Liver (tissue), 9 donors: Measurements from ENCODE around the gene IDH3B. TPM values are rescaled to one million over a fixed set of nuclear protein-coding genes. Genes with fewer than 3 reads are reported as not detected.

Experiments used
- DNase-seq: peaks from one replicate; pipeline ENCODE4 v3.0.0-alpha.2; 2017; ENCODE audit warnings: low spot score
- H3K27ac ChIP-seq, 2 donors: one replicate each; pipeline ENCODE4 v1.7.0; 2013; ENCODE audit warnings: inconsistent platforms in 2 of 2, low read length in 2 of 2, control low read depth in 1 of 2, low read depth in 1 of 2, mild to moderate bottlenecking in 1 of 2
- H3K27me3 ChIP-seq, 4 donors: one replicate each; pipeline versions ENCODE4 v1.6.1 to v1.7.0; 2013; ENCODE audit warnings: low read length in 3 of 4, inconsistent platforms in 1 of 4, mild to moderate bottlenecking in 1 of 4, moderate library complexity in 1 of 4; ENCODE audit not compliant: control insufficient read depth in 4 of 4, insufficient read depth in 4 of 4
- H3K36me3 ChIP-seq, 4 donors: one replicate each; pipeline versions ENCODE4 v1.6.1 to v1.7.0; 2013; ENCODE audit warnings: low read length in 3 of 4, mild to moderate bottlenecking in 3 of 4, low read depth in 1 of 4, moderate library complexity in 1 of 4; ENCODE audit not compliant: control insufficient read depth in 4 of 4, insufficient read depth in 3 of 4
- H3K4me1 ChIP-seq, 4 donors: one replicate each; pipeline versions ENCODE4 v1.6.1 to v1.7.0; 2013; ENCODE audit warnings: low read length in 3 of 4, mild to moderate bottlenecking in 3 of 4, moderate library complexity in 1 of 4; ENCODE audit not compliant: control insufficient read depth in 4 of 4, insufficient read depth in 4 of 4
- H3K4me3 ChIP-seq, 3 donors: one replicate each; pipeline versions ENCODE4 v1.6.1 to v1.7.0; 2013; ENCODE audit warnings: low read length in 3 of 3, control low read depth in 1 of 3, low read depth in 1 of 3, mild to moderate bottlenecking in 1 of 3
- H3K9ac ChIP-seq, 2 donors: one replicate each; pipeline ENCODE4 v1.7.0; 2013; ENCODE audit warnings: low read length in 2 of 2, mild to moderate bottlenecking in 2 of 2, moderate library complexity in 2 of 2, control low read depth in 1 of 2, low read depth in 1 of 2
- H3K9me3 ChIP-seq, 4 donors: one replicate each; pipeline versions ENCODE4 v1.6.1 to v1.7.0; 2013; ENCODE audit warnings: low read length in 3 of 4; ENCODE audit not compliant: control insufficient read depth in 4 of 4
- ATF3 ChIP-seq: IDR thresholded peaks from 2 replicates; pipeline ENCODE4 v1.6.1; 2016; ENCODE audit warnings: antibody characterized with exemption
- CTCF ChIP-seq: fragments of 150-350 bp; IDR thresholded peaks from 2 replicates; pipeline ENCODE4 v1.5.1; 2017; ENCODE audit warnings: improper control_type of control experiment, low read depth, low read length; ENCODE audit not compliant: missing input control
- EGR1 ChIP-seq, 2 donors: IDR thresholded peaks; 2 replicates each; pipeline ENCODE4 v1.6.1; 2016 to 2018; ENCODE audit warnings: antibody characterized with exemption in 2 of 2, low read depth in 2 of 2
- FOXA1 ChIP-seq: IDR thresholded peaks from 2 replicates; pipeline ENCODE4 v1.6.1; 2016; ENCODE audit warnings: antibody characterized with exemption
- FOXA2 ChIP-seq: IDR thresholded peaks from 2 replicates; pipeline ENCODE4 v1.6.1; 2016; ENCODE audit warnings: antibody characterized with exemption
- GABPA ChIP-seq, 2 donors: IDR thresholded peaks in 1 of 2; conservative IDR thresholded peaks in 1 of 2; 2 replicates each; pipeline ENCODE4 v1.6.1; 2016; ENCODE audit warnings: antibody characterized with exemption in 2 of 2, mild to moderate bottlenecking in 1 of 2, moderate library complexity in 1 of 2
- HNF4A ChIP-seq, 2 donors: conservative IDR thresholded peaks; 2 replicates each; pipeline ENCODE4 v1.6.1; 2016; ENCODE audit warnings: antibody characterized with exemption in 2 of 2, mild to moderate bottlenecking in 2 of 2
- HNF4G ChIP-seq: IDR thresholded peaks from 2 replicates; pipeline ENCODE4 v1.6.1; 2016; ENCODE audit warnings: antibody characterized with exemption
- JUND ChIP-seq, 2 donors: IDR thresholded peaks; 2 replicates each; pipeline ENCODE4 v1.6.1; 2016; ENCODE audit warnings: antibody characterized with exemption in 2 of 2
- MAX ChIP-seq: IDR thresholded peaks from 2 replicates; pipeline ENCODE4 v1.6.1; 2016; ENCODE audit warnings: antibody characterized with exemption
- NR2F2 ChIP-seq: IDR thresholded peaks from 2 replicates; pipeline ENCODE4 v1.6.1; 2016; ENCODE audit warnings: antibody characterized with exemption
- RAD21 ChIP-seq, 2 donors: IDR thresholded peaks; 2 replicates each; pipeline ENCODE4 v1.6.1; 2016; ENCODE audit warnings: antibody characterized with exemption in 2 of 2, mild to moderate bottlenecking in 2 of 2
- REST ChIP-seq: IDR thresholded peaks from 2 replicates; pipeline ENCODE4 v1.6.1; 2016; ENCODE audit warnings: antibody characterized with exemption, mild to moderate bottlenecking
- RXRA ChIP-seq, 2 donors: IDR thresholded peaks; 2 replicates each; pipeline ENCODE4 v1.6.1; 2017 to 2018; ENCODE audit warnings: antibody characterized with exemption in 2 of 2, mild to moderate bottlenecking in 1 of 2
- SP1 ChIP-seq: IDR thresholded peaks from 2 replicates; pipeline ENCODE4 v1.6.1; 2018; ENCODE audit warnings: antibody characterized with exemption, mild to moderate bottlenecking
- TAF1 ChIP-seq: conservative IDR thresholded peaks from 2 replicates; pipeline ENCODE4 v1.6.1; 2016; ENCODE audit warnings: antibody characterized with exemption, mild to moderate bottlenecking
- YY1 ChIP-seq: IDR thresholded peaks from 2 replicates; pipeline ENCODE4 v1.6.1; 2016; ENCODE audit warnings: antibody characterized with exemption, mild to moderate bottlenecking
- WGBS: extraction: QIAGEN DNeasy Blood & Tissue Kit; methylation state at CpG from one replicate; pipeline ENCODE4 v1.1.7; 2013; 5-methylcytosine and 5-hydroxymethylcytosine counted together
- polyA plus RNA-seq, 2 donors: library from polyadenylated mRNA; stranded (reverse) in 1 of 2; unstranded in 1 of 2; fragments of 200-250 nt in 1 of 2; fragments of >200 nt in 1 of 2; fragmentation: Nextera tagmentation in 1 of 2; extraction: Ambion mirVana in 1 of 2; gene quantifications; one replicate each; pipeline versions ENCODE4 v1.2.1 to v1.2.3, GENCODE V29; 2013 to 2015
- total RNA-seq, 2 donors: library from RNA; depleted of rRNA; stranded (reverse); fragments of >200 nt; gene quantifications; one replicate each; pipeline ENCODE4 v1.2.3, GENCODE V29; 2014
- TF ChIP-seq, protein P1 (sequence below): IDR thresholded peaks from 2 replicates; pipeline ENCODE4 v1.6.1; 2016; ENCODE audit warnings: antibody characterized with exemption
- donor health status: healthy.
- donor health status: healthy.
- donor health status: healthy.
- donor health status: healthy.
- donor health status: healthy.

The IDH3B gene
- total and polyA plus RNA-seq, 4 donors, result 34.3 to 68.6 (median 52.7) TPM

- whole genome bisulfite sequencing, result 9% methylated on average over 13 of the region's 13 CpGs
- H3K4me1 ChIP-seq, result peaks cover 1 to 14% (median 13%) of the 10 kb centered on the region in 4 donors
- H3K9ac ChIP-seq, result peak overlapping the region; percentile 98 to 99
- peak overlapping the region; percentile 79 to 100 (median 98) for H3K4me3 ChIP-seq
- peak overlapping the region; percentile 86 to 98 for H3K27ac ChIP-seq
- TF ChIP-seq REST, result no peak
- H3K36me3 ChIP-seq, result peaks cover 5 to 37% (median 26%) of the 10 kb centered on the region in 4 donors
- DNase-seq, result no peak
- no peaks in the 10 kb centered on the region for H3K9me3 ChIP-seq
- no peaks in the 10 kb centered on the region for H3K27me3 ChIP-seq
Observed at GRCh38 chr20:2663364-2663886, 591 bp downstream of the IDH3B start.

- DNase-seq, result no peak
- no peak overlapping the region for H3K9ac ChIP-seq
- TF ChIP-seq CTCF (no peak), HNF4G (no peak), RXRA (IDR thresholded peaks at IDR 0.05) (no peak), EGR1 (IDR thresholded peaks at IDR 0.05; ENCODE audit: low read depth in 2 of 2) (no peak), SP1 (no peak), RAD21 (IDR thresholded peaks at IDR 0.05) (no peak), NR2F2 (no peak), MAX (no peak), TAF1 (no peak), REST (no peak), FOXA1 (no peak), HNF4A (conservative IDR thresholded peaks at IDR 0.05) (no peak), FOXA2 (no peak), JUND (IDR thresholded peaks at IDR 0.05) (no peak), GABPA (IDR thresholded peaks at IDR 0.05 in 1 of 2, conservative IDR thresholded peaks at IDR 0.05 in 1 of 2) (no peak), ATF3 (no peak), YY1 (no peak)
- TF ChIP-seq, protein P1, sequence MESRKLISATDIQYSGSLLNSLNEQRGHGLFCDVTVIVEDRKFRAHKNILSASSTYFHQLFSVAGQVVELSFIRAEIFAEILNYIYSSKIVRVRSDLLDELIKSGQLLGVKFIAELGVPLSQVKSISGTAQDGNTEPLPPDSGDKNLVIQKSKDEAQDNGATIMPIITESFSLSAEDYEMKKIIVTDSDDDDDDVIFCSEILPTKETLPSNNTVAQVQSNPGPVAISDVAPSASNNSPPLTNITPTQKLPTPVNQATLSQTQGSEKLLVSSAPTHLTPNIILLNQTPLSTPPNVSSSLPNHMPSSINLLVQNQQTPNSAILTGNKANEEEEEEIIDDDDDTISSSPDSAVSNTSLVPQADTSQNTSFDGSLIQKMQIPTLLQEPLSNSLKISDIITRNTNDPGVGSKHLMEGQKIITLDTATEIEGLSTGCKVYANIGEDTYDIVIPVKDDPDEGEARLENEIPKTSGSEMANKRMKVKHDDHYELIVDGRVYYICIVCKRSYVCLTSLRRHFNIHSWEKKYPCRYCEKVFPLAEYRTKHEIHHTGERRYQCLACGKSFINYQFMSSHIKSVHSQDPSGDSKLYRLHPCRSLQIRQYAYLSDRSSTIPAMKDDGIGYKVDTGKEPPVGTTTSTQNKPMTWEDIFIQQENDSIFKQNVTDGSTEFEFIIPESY, result no peak
- peaks cover 20 to 75% (median 60%) of the 10 kb centered on the region in 4 donors for H3K36me3 ChIP-seq
- H3K27ac ChIP-seq, result no peak overlapping the region
- peaks cover 1 to 15% (median 12%) of the 10 kb centered on the region in 4 donors for H3K4me1 ChIP-seq
- WGBS, result 95% methylated on average over 10 of the region's 10 CpGs
- no peak overlapping the region for H3K4me3 ChIP-seq
- H3K27me3 ChIP-seq, result no peaks in the 10 kb centered on the region
- H3K9me3 ChIP-seq, result no peaks in the 10 kb centered on the region
Observed at GRCh38 chr20:2659547-2659946, 4.5 kb downstream of the IDH3B start.
